Activated CD8-positive, alpha-beta T cell treated with anti-CD3 and anti-CD28 coated beads for 36 hours (primary cell): Measurements from ENCODE around the gene KCNV2. TPM values are rescaled to one million over a fixed set of nuclear protein-coding genes. Genes with fewer than 3 reads are reported as not detected.

Source experiments
- ATAC-seq: fragments of 200-7000 bp; cut with Tn5 transposase; one replicate; pipeline ENCODE4 v1.10.0; 2021; ENCODE audit warnings: mild to moderate bottlenecking, moderate library complexity
- CTCF ChIA-PET: fragments of 350-600 bp; sonication (Branson Sonifier 250); formaldehyde crosslinking; loops from one replicate; lab custom pipeline; 2021; ENCODE audit warnings: antibody characterized with exemption; lab: Charles Lee
- POLR2A ChIA-PET: fragments of 350-600 bp; sonication (Branson Sonifier 250); formaldehyde crosslinking; loops from one replicate; lab custom pipeline; 2021; ENCODE audit warnings: antibody characterized with exemption; lab: Charles Lee
- DNase-seq: peaks from one replicate; pipeline ENCODE4 v3.0.0-alpha.2; 2020
- H3K27ac Mint-ChIP-seq: one replicate; pipeline ENCODE4 v1.8.0; 2021; ENCODE audit warnings: mild to moderate bottlenecking, mixed read lengths
- H3K27me3 Mint-ChIP-seq: one replicate; pipeline ENCODE4 v1.8.0; 2021; ENCODE audit warnings: mixed read lengths
- H3K36me3 Mint-ChIP-seq: one replicate; pipeline ENCODE4 v1.8.0; 2021; ENCODE audit warnings: low read depth, mixed read lengths
- H3K4me1 Mint-ChIP-seq: one replicate; pipeline ENCODE4 v1.8.0; 2021; ENCODE audit warnings: low read depth, mixed read lengths
- H3K4me3 Mint-ChIP-seq: one replicate; pipeline ENCODE4 v1.8.0; 2021; ENCODE audit warnings: mild to moderate bottlenecking, moderate library complexity, mixed read lengths
- H3K9me3 Mint-ChIP-seq: one replicate; pipeline ENCODE4 v1.8.0; 2021; ENCODE audit warnings: mixed read lengths
- intact Hi-C: fragments of 100-400 bp; cut with micrococcal nuclease; formaldehyde crosslinking; loops from one replicate; pipeline ENCODE4 v1.10.0; 2022
- total RNA-seq, 2 experiments: library from RNA; stranded (reverse); gene quantifications; one replicate each; pipeline ENCODE4 v1.2.3, GENCODE V29; 2021
- TF ChIP-seq, protein P1 (sequence below): fragments of 200-600 bp; IDR thresholded peaks from one replicate; pipeline ENCODE4 v1.8.0; 2022; ENCODE audit warnings: antibody characterized with exemption, mild to moderate bottlenecking

Gene KCNV2
- total RNA-seq, 2 experiments from 2014 or later = not detected

DNA sequence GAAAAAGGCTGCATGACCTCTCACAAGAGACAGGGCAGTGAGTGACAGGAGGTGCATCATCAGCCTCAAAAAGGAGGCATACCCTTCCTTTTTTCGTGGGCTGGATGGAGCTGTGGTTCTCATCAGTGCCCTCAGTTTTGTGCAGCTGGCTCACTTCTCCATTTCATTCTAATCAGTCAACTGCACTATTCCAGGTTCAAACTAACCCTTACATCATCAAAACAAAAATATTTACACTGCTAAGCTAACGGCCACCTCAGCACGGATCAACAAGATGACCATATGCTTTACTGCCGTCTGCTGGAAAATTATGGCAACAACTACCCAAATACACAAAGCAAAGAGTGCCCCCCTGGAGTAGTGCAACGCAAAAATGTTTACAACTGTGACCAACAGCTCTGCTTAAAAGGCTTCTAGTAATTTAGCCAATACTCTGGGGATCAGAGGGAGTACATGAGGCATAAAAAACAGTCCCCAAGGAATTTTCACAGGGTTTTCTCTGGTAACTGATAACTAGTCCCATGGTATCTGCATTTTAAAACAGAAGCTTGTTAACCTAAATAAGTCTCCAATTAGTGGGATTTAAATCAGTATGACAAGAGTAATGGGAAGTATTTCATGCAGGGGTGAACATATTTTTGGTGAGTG, 10.8 kb downstream of the KCNV2 start:
- Mint-ChIP-seq H3K27me3 (no peaks in the 10 kb centered on the region), H3K4me3 (no peak overlapping the region), H3K36me3 (no peaks in the 10 kb centered on the region), H3K4me1 (no peaks in the 10 kb centered on the region), H3K9me3 (no peaks in the 10 kb centered on the region), H3K27ac (no peak overlapping the region)
- DNase-seq (peak; percentile 2), ATAC-seq (peak; percentile 37)
- ChIA-PET CTCF (interaction anchor here (0.9 to 1.5 kb wide), 6 partner anchors 9 to 596 kb away, joined by 3 to 5 read pairs (median 3); no protein-coding TSS in a partner anchor), POLR2A (interaction anchor here (1.1 kb wide), 1 partner anchor 127 kb away, joined by 3 read pairs; no protein-coding TSS in a partner anchor)
- intact Hi-C loops = no loop called here
- TF ChIP-seq, protein P1, sequence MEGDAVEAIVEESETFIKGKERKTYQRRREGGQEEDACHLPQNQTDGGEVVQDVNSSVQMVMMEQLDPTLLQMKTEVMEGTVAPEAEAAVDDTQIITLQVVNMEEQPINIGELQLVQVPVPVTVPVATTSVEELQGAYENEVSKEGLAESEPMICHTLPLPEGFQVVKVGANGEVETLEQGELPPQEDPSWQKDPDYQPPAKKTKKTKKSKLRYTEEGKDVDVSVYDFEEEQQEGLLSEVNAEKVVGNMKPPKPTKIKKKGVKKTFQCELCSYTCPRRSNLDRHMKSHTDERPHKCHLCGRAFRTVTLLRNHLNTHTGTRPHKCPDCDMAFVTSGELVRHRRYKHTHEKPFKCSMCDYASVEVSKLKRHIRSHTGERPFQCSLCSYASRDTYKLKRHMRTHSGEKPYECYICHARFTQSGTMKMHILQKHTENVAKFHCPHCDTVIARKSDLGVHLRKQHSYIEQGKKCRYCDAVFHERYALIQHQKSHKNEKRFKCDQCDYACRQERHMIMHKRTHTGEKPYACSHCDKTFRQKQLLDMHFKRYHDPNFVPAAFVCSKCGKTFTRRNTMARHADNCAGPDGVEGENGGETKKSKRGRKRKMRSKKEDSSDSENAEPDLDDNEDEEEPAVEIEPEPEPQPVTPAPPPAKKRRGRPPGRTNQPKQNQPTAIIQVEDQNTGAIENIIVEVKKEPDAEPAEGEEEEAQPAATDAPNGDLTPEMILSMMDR = no peak

DNA sequence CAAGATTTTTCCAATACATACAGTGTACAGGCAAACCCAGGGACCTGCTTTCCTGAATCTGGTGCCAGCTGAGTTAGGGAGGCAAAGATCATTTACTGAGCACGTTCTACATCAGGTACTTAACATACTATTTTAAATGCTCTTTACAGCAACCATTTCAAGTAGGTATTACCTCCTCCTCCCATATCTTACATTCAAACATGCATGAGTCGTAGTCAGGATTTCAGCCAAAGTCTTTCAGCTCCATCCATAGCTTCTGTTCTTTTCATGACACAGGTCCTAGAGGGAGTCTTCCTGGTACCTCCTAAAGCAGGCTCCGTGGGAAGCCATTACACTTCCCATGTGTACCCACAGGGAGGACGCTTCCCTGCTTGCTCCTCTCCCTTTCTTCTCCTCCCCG, 11.7 kb downstream of the KCNV2 start:
- H3K27ac Mint-ChIP-seq = no peak overlapping the region
- DNase-seq (no peak), ATAC-seq (no peak)
- ChIA-PET POLR2A (no interaction called here), CTCF (interaction anchor here (1.3 to 1.5 kb wide), 2 partner anchors 583 to 597 kb away, joined by 3 to 5 read pairs; no protein-coding TSS in a partner anchor)
- TF ChIP-seq, protein P1 = no peak
- H3K36me3 Mint-ChIP-seq = no peaks in the 10 kb centered on the region
- intact Hi-C loops = no loop called here
- H3K4me1 Mint-ChIP-seq = no peaks in the 10 kb centered on the region
- H3K4me3 Mint-ChIP-seq = no peak overlapping the region
- no peaks in the 10 kb centered on the region for H3K27me3 Mint-ChIP-seq
- no peaks in the 10 kb centered on the region for H3K9me3 Mint-ChIP-seq

DNA sequence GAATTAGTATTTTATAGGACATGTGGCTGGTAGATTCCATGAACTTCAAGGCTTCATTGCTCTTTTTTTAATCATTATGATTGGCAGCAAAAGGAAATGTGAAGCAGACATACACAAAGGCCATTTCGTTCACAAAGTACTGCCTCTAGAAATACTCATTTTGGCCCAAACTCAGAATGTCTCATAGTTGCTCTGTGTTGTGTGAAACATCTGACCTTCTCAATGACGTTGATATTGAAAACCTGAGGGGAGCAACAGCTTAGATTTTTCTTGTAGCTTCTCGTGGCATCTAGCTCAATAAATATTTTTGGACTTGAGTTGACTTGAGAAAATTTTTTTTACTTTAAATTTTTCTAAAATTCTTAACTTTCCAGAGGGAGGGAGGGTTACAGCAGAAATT, 12.4 kb downstream of the KCNV2 start:
- TF ChIP-seq, protein P1 = no peak
- no peak for DNase-seq
- CTCF ChIA-PET = interaction anchor here (0.9 kb wide), 1 partner anchor 12 kb away, joined by 3 read pairs; no protein-coding TSS in a partner anchor
- ATAC-seq = no peak
- no peak overlapping the region for H3K4me3 Mint-ChIP-seq
- H3K36me3 Mint-ChIP-seq = peaks cover 4% of the 10 kb centered on the region
- intact Hi-C loops = no loop called here
- POLR2A ChIA-PET = no interaction called here
- no peaks in the 10 kb centered on the region for H3K27me3 Mint-ChIP-seq
- no peaks in the 10 kb centered on the region for H3K9me3 Mint-ChIP-seq
- H3K4me1 Mint-ChIP-seq = no peaks in the 10 kb centered on the region
- H3K27ac Mint-ChIP-seq = no peak overlapping the region

DNA sequence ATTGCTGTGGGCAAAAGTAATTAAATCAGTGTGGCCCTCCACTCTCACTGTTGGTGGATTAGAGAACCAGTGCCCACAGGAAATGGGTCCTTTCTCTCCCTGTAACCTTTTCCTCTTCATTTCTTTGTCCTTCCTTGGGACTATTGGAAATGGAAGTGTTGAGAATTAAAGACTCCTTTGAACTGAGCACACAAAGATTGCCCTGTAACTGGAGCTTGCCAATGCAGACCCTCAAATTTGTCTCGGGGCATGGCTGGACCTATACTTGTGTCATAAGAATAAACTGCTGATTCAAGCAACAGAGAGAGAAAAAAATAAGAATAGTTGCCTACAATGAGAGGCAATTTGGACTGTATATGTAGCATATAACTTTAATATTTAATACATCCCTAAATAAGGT, 13.7 kb downstream of the KCNV2 start:
- H3K36me3 Mint-ChIP-seq = peaks cover 10% of the 10 kb centered on the region
- no peaks in the 10 kb centered on the region for H3K4me1 Mint-ChIP-seq
- ChIA-PET POLR2A (interaction anchor here (0.6 kb wide), 1 partner anchor 25 kb away, joined by 3 read pairs; no protein-coding TSS in a partner anchor), CTCF (interaction anchor here (1.0 kb wide), 1 partner anchor 18 kb away, joined by 3 read pairs; no protein-coding TSS in a partner anchor)
- no peaks in the 10 kb centered on the region for H3K9me3 Mint-ChIP-seq
- ATAC-seq (no peak), DNase-seq (no peak)
- H3K27me3 Mint-ChIP-seq = no peaks in the 10 kb centered on the region
- no peak overlapping the region for H3K27ac Mint-ChIP-seq
- H3K4me3 Mint-ChIP-seq = no peak overlapping the region
- TF ChIP-seq, protein P1 = no peak
- intact Hi-C loops = no loop called here

DNA sequence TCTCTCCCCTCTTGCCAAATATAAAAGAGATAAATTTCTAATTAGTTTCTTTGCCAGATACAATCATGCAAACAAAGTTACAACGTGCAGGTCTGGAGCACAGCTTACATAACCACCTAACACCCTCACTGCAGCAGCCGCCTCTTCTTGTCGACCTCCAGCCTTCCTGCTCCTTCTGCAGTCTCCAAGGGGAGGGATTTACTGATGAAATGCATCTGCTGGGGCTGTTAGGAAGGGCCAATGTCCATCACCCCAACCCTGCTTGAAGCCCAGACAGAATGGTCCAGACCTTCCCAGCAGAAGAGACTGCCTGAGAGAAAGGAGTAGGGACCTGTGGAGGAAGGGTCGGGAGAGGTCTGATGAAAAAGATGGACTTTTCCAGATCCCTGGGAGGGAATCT, 15.2 kb downstream of the KCNV2 start:
- Mint-ChIP-seq H3K27me3 (no peaks in the 10 kb centered on the region), H3K9me3 (no peaks in the 10 kb centered on the region), H3K27ac (no peak overlapping the region), H3K4me3 (no peak overlapping the region), H3K4me1 (no peaks in the 10 kb centered on the region), H3K36me3 (peaks cover 18% of the 10 kb centered on the region)
- intact Hi-C loops = no loop called here
- ChIA-PET POLR2A (no interaction called here), CTCF (no interaction called here)
- DNase-seq (no peak), ATAC-seq (no peak)
- TF ChIP-seq, protein P1 = no peak
